ENCODE results near the gene SCYGR5.

DNA sequence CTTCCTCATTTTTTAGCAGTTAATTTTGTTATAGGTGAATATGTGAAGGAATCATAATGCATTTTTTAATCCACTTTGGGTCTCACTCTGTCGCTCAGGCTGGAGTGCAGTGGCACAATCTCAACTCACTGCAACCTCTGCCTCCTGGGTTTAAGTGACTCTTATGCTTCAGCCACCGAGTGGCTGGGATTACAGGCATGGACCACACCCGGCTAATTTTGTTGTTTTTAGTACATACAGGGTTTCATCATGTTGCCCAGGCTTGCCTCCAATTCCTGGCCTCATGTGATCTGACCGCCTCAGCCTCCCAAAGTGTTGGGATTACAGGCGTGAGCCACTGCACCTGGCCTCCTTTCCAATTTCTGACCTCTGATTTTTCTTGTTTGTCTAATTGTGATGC is 17.7 kb downstream of the SCYGR5 start:
- TF ChIP-seq, protein P1, sequence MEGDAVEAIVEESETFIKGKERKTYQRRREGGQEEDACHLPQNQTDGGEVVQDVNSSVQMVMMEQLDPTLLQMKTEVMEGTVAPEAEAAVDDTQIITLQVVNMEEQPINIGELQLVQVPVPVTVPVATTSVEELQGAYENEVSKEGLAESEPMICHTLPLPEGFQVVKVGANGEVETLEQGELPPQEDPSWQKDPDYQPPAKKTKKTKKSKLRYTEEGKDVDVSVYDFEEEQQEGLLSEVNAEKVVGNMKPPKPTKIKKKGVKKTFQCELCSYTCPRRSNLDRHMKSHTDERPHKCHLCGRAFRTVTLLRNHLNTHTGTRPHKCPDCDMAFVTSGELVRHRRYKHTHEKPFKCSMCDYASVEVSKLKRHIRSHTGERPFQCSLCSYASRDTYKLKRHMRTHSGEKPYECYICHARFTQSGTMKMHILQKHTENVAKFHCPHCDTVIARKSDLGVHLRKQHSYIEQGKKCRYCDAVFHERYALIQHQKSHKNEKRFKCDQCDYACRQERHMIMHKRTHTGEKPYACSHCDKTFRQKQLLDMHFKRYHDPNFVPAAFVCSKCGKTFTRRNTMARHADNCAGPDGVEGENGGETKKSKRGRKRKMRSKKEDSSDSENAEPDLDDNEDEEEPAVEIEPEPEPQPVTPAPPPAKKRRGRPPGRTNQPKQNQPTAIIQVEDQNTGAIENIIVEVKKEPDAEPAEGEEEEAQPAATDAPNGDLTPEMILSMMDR (IDR thresholded peaks at IDR 0.05 in 4 of 5, conservative IDR thresholded peaks at IDR 0.05 in 1 of 5) = no peak
- TF ChIP-seq POLR2A (IDR thresholded peaks at IDR 0.05) = no peak

Measured in gastrocnemius medialis (tissue), 4 donors.